ENCODE results near the gene COL4A6.

DNA sequence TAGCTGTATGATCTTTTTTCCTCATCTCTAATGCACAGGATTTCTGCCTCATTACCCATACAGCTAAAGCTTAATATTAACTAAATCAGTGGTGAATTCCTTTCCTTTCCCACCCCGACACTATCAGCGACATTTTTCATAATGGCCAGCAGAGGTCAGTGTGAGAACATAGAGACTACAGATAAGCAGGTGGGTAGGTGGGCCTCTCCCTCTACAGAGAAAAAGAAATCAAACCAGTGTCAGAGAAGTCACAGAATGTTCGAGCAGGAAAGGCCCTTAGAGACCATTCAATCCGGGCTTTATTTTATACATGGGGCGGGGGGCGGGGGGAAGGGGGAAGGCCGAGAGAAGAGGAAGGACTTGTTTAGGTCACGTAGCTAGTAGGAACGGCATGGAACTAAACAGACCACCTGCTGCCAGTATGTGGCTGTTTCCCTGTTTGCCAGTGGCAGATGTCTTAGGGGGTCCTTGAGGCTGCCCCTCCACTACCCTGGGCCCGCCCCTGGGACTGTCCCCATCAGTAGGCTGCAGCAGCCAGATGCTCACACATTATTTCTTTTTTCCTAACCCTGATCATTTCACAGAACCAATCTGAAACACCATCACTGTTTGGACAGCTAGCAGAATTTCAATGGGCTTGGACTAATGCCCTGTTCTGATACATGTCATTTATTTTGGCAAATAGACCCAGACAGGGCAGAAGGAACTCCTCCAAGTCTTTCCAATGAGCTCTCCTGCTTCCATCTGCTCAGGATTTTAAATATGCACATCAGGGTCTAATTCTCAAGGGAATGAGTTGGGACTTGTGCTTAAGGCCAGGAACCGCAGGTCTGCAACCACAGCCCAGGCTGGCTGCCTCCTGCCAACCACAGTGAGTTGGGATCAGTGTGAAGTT is 213.2 kb downstream of the COL4A6 start:
- TF ChIP-seq EP300 (IDR thresholded peaks at IDR 0.05) (no peak), CTCF (IDR thresholded peaks at IDR 0.05) (peak in 4 of 7 experiments; percentile 20 to 46 (median 37)), POLR2A (IDR thresholded peaks at IDR 0.05) (no peak)
